GM12873 (cell line): ENCODE results near the gene PSMB7.

Experiments
- TF ChIP-seq, protein P1 (sequence below): IDR thresholded peaks from 2 replicates; pipeline ENCODE4 v1.5.1; 2012; ENCODE audit warnings: low read depth, mild to moderate bottlenecking, moderate library complexity, low read length, control low read depth; ENCODE audit not compliant: insufficient read depth; ENCODE audit errors: missing control alignments

The PSMB7 gene

DNA sequence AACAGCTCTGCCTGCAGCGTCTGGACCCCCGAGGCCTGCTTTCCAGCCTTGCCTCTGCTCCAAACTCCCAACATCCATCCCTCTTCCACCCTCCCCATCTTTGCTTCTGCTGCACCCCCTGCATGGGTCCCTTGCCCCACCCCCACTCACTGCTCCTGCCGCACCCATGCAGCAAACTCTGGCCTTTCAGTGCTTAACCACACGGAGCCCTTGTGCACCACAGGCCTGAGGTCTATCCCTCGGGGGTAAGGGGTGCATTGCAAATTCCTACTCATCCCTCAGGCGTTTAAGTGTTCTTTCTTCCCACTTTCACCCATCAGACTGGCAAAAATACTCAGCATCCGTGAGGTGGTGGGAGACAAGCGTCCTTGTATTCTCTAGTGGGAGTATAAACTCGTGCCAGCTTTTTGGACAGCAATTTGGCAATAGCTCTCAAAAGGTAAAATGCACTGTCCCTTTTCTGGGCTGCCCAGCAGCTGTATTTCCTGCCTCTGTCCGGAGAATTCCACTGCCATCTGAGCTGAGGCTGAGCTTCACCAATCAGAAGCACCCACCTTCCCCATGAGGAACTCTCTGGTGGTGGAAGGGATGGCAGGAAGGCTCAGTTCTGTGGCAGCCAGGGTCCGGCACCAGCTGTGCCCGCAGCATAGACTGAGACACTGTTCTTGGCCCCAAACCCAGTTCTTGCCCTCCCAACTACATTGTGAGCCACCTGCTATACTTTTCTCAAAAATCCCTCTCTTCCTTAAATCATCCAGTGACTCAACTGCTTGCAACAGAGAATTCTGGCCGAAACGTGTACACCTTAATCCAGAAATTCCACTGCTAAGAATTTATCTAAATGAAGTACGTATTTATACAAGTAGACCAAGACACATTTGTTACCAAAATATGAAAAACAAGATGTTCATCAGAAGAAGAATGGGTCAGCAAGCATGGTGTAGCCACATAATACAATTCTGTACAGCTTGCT is 15.0 kb downstream of the PSMB7 start:
- TF ChIP-seq, protein P1, sequence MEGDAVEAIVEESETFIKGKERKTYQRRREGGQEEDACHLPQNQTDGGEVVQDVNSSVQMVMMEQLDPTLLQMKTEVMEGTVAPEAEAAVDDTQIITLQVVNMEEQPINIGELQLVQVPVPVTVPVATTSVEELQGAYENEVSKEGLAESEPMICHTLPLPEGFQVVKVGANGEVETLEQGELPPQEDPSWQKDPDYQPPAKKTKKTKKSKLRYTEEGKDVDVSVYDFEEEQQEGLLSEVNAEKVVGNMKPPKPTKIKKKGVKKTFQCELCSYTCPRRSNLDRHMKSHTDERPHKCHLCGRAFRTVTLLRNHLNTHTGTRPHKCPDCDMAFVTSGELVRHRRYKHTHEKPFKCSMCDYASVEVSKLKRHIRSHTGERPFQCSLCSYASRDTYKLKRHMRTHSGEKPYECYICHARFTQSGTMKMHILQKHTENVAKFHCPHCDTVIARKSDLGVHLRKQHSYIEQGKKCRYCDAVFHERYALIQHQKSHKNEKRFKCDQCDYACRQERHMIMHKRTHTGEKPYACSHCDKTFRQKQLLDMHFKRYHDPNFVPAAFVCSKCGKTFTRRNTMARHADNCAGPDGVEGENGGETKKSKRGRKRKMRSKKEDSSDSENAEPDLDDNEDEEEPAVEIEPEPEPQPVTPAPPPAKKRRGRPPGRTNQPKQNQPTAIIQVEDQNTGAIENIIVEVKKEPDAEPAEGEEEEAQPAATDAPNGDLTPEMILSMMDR, result no peak

DNA sequence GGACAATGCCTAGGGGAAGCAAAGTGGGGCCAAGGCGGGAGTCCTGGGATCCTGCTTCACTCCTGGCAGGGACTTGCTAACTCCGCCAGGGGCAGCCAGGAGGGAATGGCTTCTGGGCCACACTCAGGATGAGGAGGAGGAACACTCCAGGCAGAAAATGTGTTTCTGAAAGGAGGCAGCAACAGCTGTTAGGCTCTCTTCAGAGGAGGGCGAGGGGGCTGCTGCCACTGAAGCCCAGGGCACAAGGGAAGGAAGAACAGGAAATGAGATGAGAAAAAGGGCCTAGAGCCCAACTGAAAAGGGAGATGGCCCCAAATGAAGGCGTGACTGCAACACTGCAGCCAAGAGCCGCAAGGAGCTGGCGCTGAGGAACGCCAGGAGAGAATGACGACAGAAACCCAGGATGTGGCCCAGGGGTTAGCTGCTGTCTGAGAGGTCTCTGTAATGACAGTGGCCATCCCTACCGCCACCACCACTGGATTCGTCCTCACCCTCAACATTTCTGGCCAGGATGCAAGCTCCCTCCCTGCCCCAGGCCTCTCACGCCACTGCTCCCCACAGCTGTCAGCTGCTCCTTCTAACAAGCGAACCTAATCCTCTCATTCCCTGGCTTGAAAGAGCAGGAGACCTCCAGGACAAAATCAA is 15.8 kb downstream of the PSMB7 start:
- TF ChIP-seq, protein P1, result no peak

DNA sequence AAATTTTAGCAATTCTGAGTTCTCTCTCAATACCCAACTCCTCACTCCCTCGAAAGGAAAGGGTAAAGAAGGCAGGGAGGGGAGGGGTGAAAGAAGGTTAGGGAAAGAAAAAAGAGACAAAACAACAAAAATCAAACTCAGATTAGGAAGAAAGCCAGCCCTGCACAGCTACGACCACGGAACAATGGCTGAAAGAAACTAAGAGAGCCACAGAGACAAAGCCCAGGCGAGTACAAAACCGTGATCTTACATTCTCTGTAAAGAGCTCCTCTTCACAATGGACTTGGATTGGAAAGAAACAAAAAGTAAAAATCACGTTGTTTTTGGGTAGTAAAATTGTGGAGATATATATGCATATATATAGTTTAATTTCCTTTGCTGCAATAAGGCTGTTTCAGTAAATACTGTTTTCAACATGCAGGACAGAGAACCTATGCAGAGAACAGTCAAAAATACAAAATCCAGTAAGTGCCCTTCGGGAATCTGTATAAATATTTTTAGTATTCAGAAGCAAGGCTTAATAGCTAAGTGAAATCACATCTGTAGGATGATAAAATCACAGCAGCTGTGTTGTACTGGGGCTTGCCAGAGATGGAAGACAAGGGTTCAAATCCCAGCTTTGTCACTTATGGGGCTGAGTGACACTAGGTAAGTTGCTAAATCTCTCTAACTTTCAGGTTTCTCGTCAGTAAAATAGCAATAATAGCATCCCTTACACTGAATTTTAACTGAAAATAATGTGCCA is 16.9 kb downstream of the PSMB7 start:
- TF ChIP-seq, protein P1, result no peak

DNA sequence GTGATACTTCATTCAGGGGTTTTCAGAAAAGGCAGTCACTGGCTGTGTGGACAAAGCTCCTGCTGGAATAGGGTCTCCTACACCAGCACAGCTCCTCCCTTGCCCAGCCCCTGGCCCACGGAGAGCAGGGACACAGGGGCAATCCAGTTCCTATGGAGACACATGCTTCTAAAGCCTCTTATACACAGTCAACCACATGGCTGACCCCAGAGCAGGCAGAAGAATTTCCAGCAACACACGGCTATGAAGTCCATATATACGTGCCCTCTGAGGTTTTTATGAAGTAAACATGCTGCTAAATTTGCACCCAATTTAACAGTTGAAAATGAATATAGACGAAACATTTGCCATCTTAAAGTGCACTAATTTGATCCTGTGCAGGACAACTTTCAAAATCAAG is 19.4 kb downstream of the PSMB7 start:
- TF ChIP-seq, protein P1, result no peak

DNA sequence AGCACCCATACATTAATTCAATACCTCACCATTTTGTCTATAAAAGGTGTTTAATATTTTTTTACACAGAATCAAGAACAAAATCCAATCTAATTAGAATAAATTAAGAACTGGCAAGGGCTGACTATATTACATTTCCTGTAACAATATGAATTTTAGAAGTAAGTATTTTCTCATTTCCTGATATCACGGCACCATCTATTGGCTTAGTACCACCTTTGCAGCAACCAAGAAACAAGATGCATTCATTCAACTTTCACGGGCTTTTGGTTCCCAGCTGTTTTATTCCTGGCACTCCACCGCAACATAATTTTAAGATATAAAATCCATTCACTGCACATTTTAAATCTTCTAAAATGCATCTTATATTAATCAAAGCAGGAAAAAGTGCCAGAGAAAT is 20.6 kb downstream of the PSMB7 start:
- TF ChIP-seq, protein P1, result peak; percentile 19

DNA sequence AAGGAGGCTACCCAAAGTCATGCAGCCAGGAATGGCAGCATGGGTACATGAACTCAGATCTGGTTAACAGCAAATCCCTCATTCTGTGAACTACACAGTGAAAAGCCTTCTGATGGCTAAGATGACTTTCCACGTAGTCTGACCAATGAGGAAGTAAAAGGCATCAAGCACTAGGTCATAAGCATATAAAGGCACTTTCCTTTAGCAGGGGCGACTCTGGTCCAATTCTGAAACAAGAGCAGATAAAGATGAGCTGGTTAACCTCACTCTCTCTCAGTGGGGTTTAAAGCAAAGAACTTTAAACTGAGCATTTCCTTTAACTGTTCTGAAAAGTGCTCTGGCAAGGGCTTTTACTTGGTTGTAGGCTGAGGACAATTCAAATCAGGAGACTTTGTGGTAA is 21.1 kb downstream of the PSMB7 start:
- TF ChIP-seq, protein P1, result no peak

DNA sequence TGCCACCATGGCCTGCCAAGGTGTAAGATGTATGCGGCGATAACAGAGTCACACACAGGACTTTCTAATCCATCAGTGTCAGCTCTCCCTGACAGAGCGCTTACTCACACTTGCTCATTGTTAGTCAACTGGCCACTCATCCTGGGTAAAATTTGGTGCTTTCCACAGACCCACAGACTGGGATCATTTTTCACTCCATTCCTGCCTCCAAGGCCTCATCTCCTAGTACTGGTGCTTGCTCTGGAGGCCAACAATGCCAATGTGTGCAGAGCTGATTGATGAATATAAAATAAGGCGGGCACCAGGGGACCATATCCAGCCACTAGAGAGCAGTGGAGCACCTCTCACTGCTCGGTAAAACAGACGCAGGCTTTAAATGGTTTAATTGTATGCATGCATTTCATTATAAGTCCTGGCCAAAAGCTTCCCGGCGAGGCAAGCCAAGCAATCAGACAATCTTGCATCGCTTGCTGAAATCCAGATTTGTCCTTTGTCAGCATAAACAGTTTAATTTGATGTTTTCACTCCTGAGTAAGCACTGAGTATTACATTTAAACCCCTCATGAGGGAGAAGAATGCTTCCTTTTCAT is 22.3 kb downstream of the PSMB7 start:
- TF ChIP-seq, protein P1, result no peak
